SK-N-SH (cell line): ENCODE data around the gene MTA2. TPM values are rescaled to one million over a fixed set of nuclear protein-coding genes. Genes with fewer than 3 reads are reported as not detected.

Experiments used
- NRF1 ChIP-seq: IDR thresholded peaks from 2 replicates; pipeline ENCODE4 v1.6.1; 2012; ENCODE audit warnings: low read depth, mild to moderate bottlenecking, low read length
- TAF1 ChIP-seq: IDR thresholded peaks from 2 replicates; pipeline ENCODE4 v1.6.1; 2012; ENCODE audit warnings: low read depth, mild to moderate bottlenecking, low read length, moderate library complexity, borderline replicate concordance
- polyA plus RNA-seq, 3 experiments: library from polyadenylated mRNA; depleted of rRNA; stranded (reverse); fragments of >200 nt; gene quantifications; 2 replicates each; pipeline ENCODE4 v1.2.3, GENCODE V29; 2012
- small RNA-seq, 7 experiments: library from RNA; depleted of rRNA; stranded (forward); fragments of <200 nt; gene quantifications; one replicate each; pipeline ENCODE3, GENCODE V24; 2012

The MTA2 gene
- polyA plus RNA-seq, 1 of the 3 experiments (the other 2 are of a cell fraction), result 18.4 TPM

- TF ChIP-seq TAF1, result no peak
- no peak for TF ChIP-seq NRF1
These were observed 57.8 kb downstream of the MTA2 start (continued) for GRCh38 chr11:62543680-62544444.

Small RNA genes lying within 50 kb of the gene (small RNA-seq; reads per million reads assigned to genes)
- gene AP001458.1, result 0 reads per million in 7 experiments
- gene EEF1G, result 0 reads per million in 7 experiments
- gene MIR6747, result 0 to 0.64 (median 0) reads per million in 7 experiments

Other genes starting within 250 kb of the MTA2 start
- gene SCGB1A1, start 182.8 kb downstream of the MTA2 start, polyA plus RNA-seq (2012; rRNA removed), result not detected in 2 replicates
- gene AHNAK, start 55.1 kb downstream of the MTA2 start, polyA plus RNA-seq (2012; rRNA removed), result 57.8 and 62.3 TPM in 2 replicates
- gene EEF1G, start 28.0 kb downstream of the MTA2 start, polyA plus RNA-seq (2012; rRNA removed), result 1,853 and 2,105 TPM in 2 replicates
- 27.3 and 30.0 TPM in 2 replicates for gene TUT1, start 10.3 kb downstream of the MTA2 start, polyA plus RNA-seq (2012; rRNA removed)
- gene EML3, start 10.9 kb upstream of the MTA2 start, polyA plus RNA-seq (2012; rRNA removed), result 43.0 and 47.8 TPM in 2 replicates
- 7.3 and 7.9 TPM in 2 replicates for gene ROM1, start 11.4 kb upstream of the MTA2 start, polyA plus RNA-seq (2012; rRNA removed)
- 104 and 116 TPM in 2 replicates for gene B3GAT3, start 20.1 kb upstream of the MTA2 start, polyA plus RNA-seq (2012; rRNA removed)
- 275 and 332 TPM in 2 replicates for gene GANAB, start 44.7 kb upstream of the MTA2 start, polyA plus RNA-seq (2012; rRNA removed)
- 11.7 and 13.4 TPM in 2 replicates for gene INTS5, start 51.4 kb upstream of the MTA2 start, polyA plus RNA-seq (2012; rRNA removed)
- 90.1 and 126 TPM in 2 replicates for gene C11orf98, start 63.3 kb upstream of the MTA2 start, polyA plus RNA-seq (2012; rRNA removed)
- gene CSKMT, start 63.4 kb upstream of the MTA2 start, polyA plus RNA-seq (2012; rRNA removed), result 9.5 and 11.1 TPM in 2 replicates
- 22.7 and 24.8 TPM in 2 replicates for gene UQCC3, start 69.8 kb upstream of the MTA2 start, polyA plus RNA-seq (2012; rRNA removed)
- gene LBHD1, start 70.4 kb upstream of the MTA2 start, polyA plus RNA-seq (2012; rRNA removed), result 9.7 and 12.0 TPM in 2 replicates
- 202 and 256 TPM in 2 replicates for gene UBXN1, start 77.2 kb upstream of the MTA2 start, polyA plus RNA-seq (2012; rRNA removed)
- 0.08 and 0.10 TPM in 2 replicates for gene LRRN4CL, start 87.7 kb upstream of the MTA2 start, polyA plus RNA-seq (2012; rRNA removed)
- 81.5 and 118 TPM in 2 replicates for gene BSCL2, start 105.6 kb upstream of the MTA2 start, polyA plus RNA-seq (2012; rRNA removed)
- gene GNG3, start 105.8 kb upstream of the MTA2 start, polyA plus RNA-seq (2012; rRNA removed), result 0.11 and 0.16 TPM in 2 replicates
- gene HNRNPUL2, start 125.6 kb upstream of the MTA2 start, polyA plus RNA-seq (2012; rRNA removed), result 31.0 and 33.5 TPM in 2 replicates
- gene TTC9C, start 126.6 kb upstream of the MTA2 start, polyA plus RNA-seq (2012; rRNA removed), result 31.3 and 37.5 TPM in 2 replicates
- gene ZBTB3, start 152.3 kb upstream of the MTA2 start, polyA plus RNA-seq (2012; rRNA removed), result 2.1 and 3.3 TPM in 2 replicates
- gene POLR2G, start 159.7 kb upstream of the MTA2 start, polyA plus RNA-seq (2012; rRNA removed), result 268 and 293 TPM in 2 replicates
- 33.6 and 34.4 TPM in 2 replicates for gene TAF6L, start 169.5 kb upstream of the MTA2 start, polyA plus RNA-seq (2012; rRNA removed)
- gene TMEM179B, start 185.5 kb upstream of the MTA2 start, polyA plus RNA-seq (2012; rRNA removed), result 69.6 and 73.3 TPM in 2 replicates
- gene TMEM223, start 190.1 kb upstream of the MTA2 start, polyA plus RNA-seq (2012; rRNA removed), result 30.4 and 40.7 TPM in 2 replicates
- 47.6 and 59.7 TPM in 2 replicates for gene NXF1, start 203.6 kb upstream of the MTA2 start, polyA plus RNA-seq (2012; rRNA removed)
- 24.2 and 27.4 TPM in 2 replicates for gene STX5, start 230.2 kb upstream of the MTA2 start, polyA plus RNA-seq (2012; rRNA removed)
- not detected in 2 replicates for gene TEX54, start 231.0 kb upstream of the MTA2 start, polyA plus RNA-seq (2012; rRNA removed)
- 132 TPM in 2 replicates for gene WDR74, start 237.7 kb upstream of the MTA2 start, polyA plus RNA-seq (2012; rRNA removed)